ENCODE measurements around the gene TIRAP. TPM values are rescaled to one million over a fixed set of nuclear protein-coding genes. Genes with fewer than 3 reads are reported as not detected.
"Not testable (repeated sequence)": the region's sequence is repeated elsewhere in the genome, so short reads cannot be mapped to it uniquely, and the experiment has no call there.

TIRAP gene
- total RNA-seq, 2 donors from 2014 or later: 8.3 to 13.5 TPM

GRCh38 chr11:126304457-126305075, 21.7 kb downstream of the TIRAP start:
- no peak for DNase-seq
- intact Hi-C loops (cut with DNase I): no loop called here
- WGBS, 2 donors: 27 to 41% methylated on average over 12 of the region's 12 CpGs

GRCh38 chr11:126305699-126306098, 22.8 kb downstream of the TIRAP start:
- intact Hi-C loops (cut with DNase I): no loop called here
- no peak for TF ChIP-seq CTCF (IDR thresholded peaks at IDR 0.05)
- TF ChIP-seq POLR2A (IDR thresholded peaks at IDR 0.05): no peak
- 85 to 90% methylated on average over 4 of the region's 4 CpGs for WGBS, 2 donors

More at GRCh38 chr11:126304457-126305075, 21.7 kb downstream of the TIRAP start:
- ATAC-seq: no peak
- Histone ChIP-seq H3K27me3 (no peaks in the 10 kb centered on the region), H3K4me1 (peaks cover 19% of the 10 kb centered on the region), H3K36me3 (replicated peaks in 1 of 2; ENCODE audit: insufficient read depth in 1 of 2, low read depth in 2 of 2) (no peaks in the 10 kb centered on the region), H3K27ac (peak overlapping the region; percentile 71 to 90 (median 86)), H3K9me3 (no peaks in the 10 kb centered on the region), H3K4me3 (peak overlapping the region; percentile 53 to 79)
- no peak for TF ChIP-seq POLR2A (IDR thresholded peaks at IDR 0.05)
- TF ChIP-seq CTCF (IDR thresholded peaks at IDR 0.05): no peak

GRCh38 chr11:126307706-126308105, 24.8 kb downstream of the TIRAP start:
- H3K36me3 ChIP-seq (replicated peaks in 1 of 2; ENCODE audit: insufficient read depth in 1 of 2, low read depth in 2 of 2): no peaks in the 10 kb centered on the region
- no peak overlapping the region for H3K4me3 ChIP-seq
- TF ChIP-seq CTCF (IDR thresholded peaks at IDR 0.05) (peak in 4 of 7 experiments; percentile 10 to 49 (median 39)), POLR2A (IDR thresholded peaks at IDR 0.05) (no peak)
- intact Hi-C loops (cut with DNase I): no loop called here
- peak overlapping the region in 1 of 4 donors; percentile 42 for H3K27ac ChIP-seq
- WGBS, 2 donors: 19 to 33% methylated on average over 5 of the region's 5 CpGs
- DNase-seq (peak in 2 of 4 donors; percentile 54 to 61), ATAC-seq (no peak)
- no peaks in the 10 kb centered on the region for H3K27me3 ChIP-seq
- H3K4me1 ChIP-seq: peaks cover 25% of the 10 kb centered on the region
- no peaks in the 10 kb centered on the region for H3K9me3 ChIP-seq

More at GRCh38 chr11:126305699-126306098, 22.8 kb downstream of the TIRAP start:
- Histone ChIP-seq H3K4me1 (peaks cover 23% of the 10 kb centered on the region), H3K36me3 (replicated peaks in 1 of 2; ENCODE audit: insufficient read depth in 1 of 2, low read depth in 2 of 2) (no peaks in the 10 kb centered on the region), H3K27me3 (no peaks in the 10 kb centered on the region), H3K27ac (no peak overlapping the region), H3K4me3 (no peak overlapping the region), H3K9me3 (no peaks in the 10 kb centered on the region)
- ATAC-seq: no peak
- no peak for DNase-seq

GRCh38 chr11:126308271-126308671, 25.4 kb downstream of the TIRAP start:
- H3K4me1 ChIP-seq: peaks cover 20% of the 10 kb centered on the region
- intact Hi-C loops (cut with DNase I): no loop called here
- WGBS, 2 donors: 44 to 53% methylated on average over 4 of the region's 4 CpGs
- no peaks in the 10 kb centered on the region for H3K36me3 ChIP-seq (replicated peaks in 1 of 2; ENCODE audit: insufficient read depth in 1 of 2, low read depth in 2 of 2)
- H3K27me3 ChIP-seq: no peaks in the 10 kb centered on the region
- DNase-seq (no peak), ATAC-seq (no peak)
- H3K4me3 ChIP-seq: no peak overlapping the region
- H3K9me3 ChIP-seq: no peaks in the 10 kb centered on the region
- peak overlapping the region in 2 of 4 donors; percentile 11 to 42 for H3K27ac ChIP-seq
- TF ChIP-seq POLR2A (IDR thresholded peaks at IDR 0.05): no peak

GRCh38 chr11:126308771-126309170, 25.9 kb downstream of the TIRAP start:
- H3K9me3 ChIP-seq; ATAC-seq; H3K36me3 ChIP-seq (replicated peaks in 1 of 2; ENCODE audit: insufficient read depth in 1 of 2, low read depth in 2 of 2); H3K4me3 ChIP-seq; H3K27me3 ChIP-seq; intact Hi-C loops (cut with DNase I); DNase-seq; H3K27ac ChIP-seq: not testable (repeated sequence)
- peaks cover 15% of the 10 kb centered on the region for H3K4me1 ChIP-seq
- 89 to 91% methylated on average over 4 of the region's 4 CpGs for WGBS, 2 donors
